Measurements from ENCODE around the gene OR4B1.
A peak's percentile ranks its signal among the peaks of the same experiment; 100 is the strongest.
"Not testable (repeated sequence)": the region's sequence is repeated elsewhere in the genome, so short reads cannot be mapped to it uniquely, and the experiment has no call there.

OR4B1 gene, protein sequence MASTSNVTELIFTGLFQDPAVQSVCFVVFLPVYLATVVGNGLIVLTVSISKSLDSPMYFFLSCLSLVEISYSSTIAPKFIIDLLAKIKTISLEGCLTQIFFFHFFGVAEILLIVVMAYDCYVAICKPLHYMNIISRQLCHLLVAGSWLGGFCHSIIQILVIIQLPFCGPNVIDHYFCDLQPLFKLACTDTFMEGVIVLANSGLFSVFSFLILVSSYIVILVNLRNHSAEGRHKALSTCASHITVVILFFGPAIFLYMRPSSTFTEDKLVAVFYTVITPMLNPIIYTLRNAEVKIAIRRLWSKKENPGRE

DNA sequence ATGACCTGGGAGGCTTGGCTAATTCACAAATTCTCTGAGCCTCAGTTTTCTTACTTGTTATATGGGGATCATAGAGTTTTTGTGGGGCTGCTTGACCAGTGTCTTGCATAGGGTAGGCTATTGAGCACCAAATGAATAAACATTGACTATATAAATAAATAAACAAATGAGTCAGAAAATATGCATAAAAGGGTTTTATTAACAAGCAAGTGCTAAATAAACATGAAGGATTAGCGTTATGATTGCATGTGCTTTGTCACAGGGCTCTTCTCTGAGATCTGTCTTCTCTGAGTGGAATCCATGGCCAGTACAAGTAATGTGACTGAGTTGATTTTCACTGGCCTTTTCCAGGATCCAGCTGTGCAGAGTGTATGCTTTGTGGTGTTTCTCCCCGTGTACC is at the start of gene OR4B1:
Gene OR4B1, plus strand, starts transcription at position 301 of the 400 bp plus-strand sequence. Its CDS starts 0 bp downstream, at position 301.
- DNase-seq, result no peak

DNA sequence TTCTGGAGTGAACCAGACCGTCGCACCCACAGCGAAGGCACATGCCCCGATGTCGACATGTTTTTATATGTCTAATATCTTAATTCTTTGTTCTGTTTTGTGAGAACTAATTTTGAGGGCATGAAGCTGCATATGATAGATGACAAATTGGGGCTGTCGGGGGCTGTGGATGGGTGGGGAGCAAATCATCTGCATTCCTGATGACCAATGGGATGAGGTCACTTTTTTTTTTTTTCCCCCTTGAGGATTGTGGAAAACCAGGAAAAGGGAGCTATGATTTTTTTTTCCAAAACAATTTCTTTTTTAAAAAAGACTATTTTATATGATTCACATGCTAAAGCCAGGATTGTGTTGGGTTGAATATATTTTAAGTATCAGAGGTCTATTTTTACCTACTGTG is 49.2 kb upstream of the OR4B1 start:
- no peak for DNase-seq

DNA sequence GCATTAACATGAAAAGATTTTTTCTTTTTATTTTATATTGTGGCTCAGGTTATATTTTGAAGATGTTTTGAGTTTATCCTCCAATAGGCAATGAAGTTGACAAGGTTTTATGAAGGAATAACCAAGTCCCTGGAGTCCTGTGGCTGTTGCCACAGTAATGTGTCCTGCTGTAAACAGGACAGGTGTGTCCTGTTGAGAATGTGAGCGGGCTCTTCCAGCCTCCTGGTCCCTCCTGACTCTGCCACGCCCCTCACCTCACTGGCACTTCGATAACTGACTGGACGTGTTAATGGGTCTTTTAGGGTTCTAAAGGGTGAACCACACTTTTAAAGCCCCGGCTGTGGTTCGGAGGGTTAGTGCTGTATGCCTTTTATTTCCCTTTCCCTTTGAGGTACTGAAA is 47.8 kb upstream of the OR4B1 start:
- no peak for DNase-seq

DNA sequence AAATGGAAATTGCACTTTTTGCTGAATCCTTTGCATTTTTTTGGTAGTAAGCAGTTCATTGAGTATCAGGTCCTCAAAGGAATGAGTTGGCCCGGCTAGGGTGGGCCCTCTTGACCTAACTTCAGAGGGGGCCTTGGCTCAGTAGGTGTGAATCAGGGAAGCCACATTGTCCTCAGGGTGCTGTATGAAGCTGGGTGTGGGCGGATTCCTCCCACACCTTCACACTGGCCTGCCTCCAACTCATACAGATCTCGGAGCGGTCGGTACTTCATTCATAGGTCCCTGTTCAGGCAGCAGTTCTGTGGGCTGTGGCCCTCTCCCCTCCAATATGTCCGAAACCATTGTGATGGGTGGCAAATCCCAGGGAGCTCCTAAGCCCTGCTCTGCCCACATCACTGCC is 47.4 kb upstream of the OR4B1 start:
- DNase-seq, result no peak

DNA sequence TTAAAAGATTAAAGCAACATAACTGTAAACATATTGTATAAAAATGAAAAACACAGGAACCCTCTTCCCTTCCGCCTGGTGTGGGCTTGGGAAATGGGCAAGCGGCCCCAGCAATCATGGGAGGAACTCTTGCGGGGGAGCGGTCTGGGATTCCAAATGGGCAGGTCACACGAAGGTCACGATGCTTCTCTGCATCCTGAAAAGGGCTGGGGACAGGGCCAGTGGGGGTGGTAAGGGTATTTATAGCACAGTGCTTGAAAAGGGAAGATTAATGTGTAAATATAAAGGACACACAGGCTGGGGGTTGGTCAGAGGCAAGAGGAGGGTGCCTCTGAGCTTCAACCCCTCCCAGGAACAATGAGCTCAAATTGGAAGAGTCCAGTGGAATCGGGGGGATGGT is 46.9 kb upstream of the OR4B1 start:
- DNase-seq, result no peak

DNA sequence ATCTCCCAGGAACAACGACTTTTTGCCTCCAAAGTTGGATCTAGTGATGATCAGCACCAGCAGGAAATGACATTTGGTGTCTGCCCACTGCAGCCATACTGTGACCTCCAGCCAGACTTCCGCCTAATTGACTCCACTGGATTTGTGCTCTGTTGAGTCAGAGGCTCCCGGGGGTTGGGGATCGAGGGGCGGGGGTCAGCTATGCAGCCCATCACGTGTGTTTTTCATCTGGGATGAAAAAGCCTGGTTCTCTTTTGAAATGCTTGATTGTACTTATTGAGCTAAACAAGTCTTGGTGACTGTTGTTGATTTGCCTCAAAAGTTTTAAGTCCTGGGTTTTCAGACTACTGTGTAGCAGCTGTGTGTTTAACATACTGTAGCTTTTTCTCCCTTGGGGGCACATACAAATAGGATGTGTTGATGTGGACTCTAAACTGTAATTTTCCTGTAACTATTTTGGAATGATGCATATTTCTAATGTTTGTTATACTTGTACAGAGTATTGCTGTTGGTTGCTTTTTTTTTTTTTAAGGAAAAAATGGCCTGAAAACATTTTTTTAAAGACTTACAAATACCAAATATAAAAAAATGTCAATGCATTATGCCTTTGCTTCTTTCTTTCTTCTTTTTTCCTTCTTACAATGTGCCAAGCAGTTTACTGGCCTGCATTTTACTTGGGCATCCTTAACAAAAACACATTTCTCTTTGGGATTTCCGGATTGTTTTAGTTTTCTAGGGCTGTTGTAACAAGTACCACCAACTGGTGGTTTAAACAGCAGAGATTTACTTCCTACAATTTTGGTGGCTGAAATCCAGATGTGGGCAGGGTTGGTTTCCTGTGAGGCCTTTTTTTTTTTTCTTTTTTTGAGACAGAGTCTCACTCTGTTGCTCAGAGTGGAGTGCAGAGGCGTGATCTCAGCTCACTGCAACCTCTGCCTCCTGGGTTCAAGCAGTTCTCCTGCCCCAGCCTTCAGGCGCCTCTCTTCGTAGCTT is 46.1 kb upstream of the OR4B1 start:
- no peak for DNase-seq

DNA sequence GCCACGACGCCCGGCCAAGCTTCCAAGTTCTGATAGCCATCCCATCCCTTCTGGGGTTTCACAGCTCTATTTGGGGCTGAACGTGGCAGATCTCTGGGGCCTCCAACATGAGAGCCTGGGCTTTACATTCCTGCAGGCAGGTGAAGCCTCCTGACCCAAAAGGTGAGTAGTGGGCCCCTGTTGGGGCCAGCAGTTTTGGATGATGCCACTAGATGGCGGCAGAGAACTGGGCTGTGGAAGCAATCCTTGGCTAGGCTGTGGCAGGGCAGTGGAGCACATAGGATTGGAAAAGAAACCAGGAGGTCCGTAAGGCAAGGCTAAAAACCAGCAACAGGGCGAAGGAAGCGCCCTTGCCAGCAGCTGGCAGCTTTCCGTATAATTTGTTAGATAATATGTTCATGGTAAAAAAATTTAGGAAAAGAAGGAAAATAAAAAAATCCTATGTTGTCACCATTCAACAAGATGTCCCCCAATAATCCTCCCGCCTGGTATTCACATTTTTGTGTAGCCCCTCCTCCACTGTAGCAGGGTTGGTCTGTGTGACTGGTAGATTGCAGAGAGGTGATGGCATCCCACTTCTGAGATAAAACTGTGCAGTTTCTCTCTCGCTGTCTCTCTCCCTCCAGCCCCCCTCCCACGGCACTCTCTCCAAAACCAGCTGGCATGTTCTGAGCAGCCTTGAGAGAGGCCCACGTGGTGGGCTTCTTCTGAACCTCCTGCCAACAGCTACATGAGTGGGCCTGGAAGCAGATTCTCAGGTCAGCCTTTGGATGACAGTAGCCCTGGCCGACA is 43.6 kb upstream of the OR4B1 start:
- peak; percentile 51 for DNase-seq

DNA sequence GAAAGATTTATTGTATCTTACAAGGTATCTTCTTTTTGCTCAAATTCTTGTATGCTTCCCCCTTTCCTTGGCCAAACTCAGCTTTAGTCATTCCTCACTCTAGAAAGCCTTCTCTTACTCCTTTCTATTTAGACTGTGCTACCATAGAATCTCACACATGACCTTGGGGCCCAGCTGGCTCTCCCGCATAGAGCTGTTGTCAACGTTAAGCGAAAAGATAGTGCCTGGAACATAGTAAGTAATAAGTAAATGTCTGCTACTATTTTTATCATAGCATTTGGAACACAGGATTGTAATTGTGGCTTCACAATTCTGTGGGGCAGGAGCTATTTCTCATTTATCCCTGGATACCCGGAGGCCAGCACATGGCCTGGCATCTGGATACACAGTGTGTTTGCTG is 38.9 kb upstream of the OR4B1 start:
- no peak for DNase-seq

DNA sequence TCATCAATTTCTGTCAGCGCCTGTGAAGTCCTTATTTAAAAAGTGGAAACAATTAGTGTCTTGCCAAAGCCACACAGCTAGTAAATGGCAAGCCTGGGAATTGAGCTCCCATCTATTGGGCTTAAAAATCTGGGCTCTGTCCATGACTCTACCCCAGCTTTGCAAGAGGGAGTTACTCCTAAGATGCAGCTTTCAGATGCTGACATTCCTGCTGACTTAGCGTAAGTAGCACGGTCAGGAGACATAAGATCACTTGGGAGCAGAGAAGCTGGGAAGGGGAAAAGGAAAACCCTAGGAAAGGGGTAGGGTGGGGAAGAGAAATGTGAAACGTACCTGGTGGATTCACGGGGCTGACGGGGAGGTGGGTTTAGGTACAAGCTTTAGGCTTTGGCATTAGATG is 36.0 kb upstream of the OR4B1 start:
- DNase-seq, result no peak

DNA sequence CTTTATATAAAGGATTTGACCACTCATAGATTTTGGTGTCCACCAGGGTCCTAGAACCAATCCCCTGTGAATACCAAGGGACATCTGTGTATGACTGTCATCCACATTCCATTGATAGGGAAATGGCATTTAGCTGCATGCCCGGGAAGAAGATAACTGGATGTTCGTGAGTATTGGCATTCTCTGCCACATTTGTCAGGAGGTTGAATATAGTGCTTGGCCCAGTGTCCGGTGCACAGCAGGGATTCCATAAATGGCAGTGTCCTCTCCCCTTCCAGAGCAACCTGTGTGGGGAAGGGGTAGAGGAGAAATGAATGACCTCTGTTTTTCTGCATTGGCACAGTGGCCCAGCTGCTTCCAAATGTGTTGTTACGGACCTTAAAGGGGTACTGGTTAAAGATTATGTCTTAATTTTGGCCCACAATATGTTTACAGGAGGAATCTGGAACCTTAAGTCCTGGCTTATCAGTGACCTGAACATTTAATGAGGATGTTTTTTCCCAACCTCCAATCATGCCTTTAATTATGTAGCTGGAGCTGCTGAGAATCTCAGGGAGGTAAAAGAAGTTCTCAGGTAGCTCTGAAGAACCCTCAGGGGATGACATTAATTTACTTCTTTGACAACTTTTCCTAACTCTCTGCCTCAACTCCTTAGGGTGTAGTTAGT is 33.6 kb upstream of the OR4B1 start:
- no peak for DNase-seq

DNA sequence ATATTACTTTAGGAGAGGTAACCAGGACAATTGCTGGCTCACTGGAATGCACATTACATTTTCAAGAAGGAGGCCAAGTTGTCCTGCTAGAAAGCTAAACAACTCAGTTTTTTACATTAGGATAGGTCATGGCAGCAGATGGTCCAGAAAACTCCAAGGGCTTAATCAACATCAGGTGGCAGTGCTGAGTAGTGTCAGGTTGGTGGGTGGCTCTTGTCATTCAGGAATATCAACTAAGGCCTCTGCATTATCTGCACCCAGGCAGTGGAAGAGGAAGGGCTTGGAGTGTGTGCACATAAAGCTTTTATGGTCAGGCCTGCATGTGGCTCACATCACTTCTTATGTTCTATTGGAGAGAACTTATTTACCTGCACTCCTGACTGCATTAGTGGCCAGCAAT is 32.2 kb upstream of the OR4B1 start:
- DNase-seq, result no peak

DNA sequence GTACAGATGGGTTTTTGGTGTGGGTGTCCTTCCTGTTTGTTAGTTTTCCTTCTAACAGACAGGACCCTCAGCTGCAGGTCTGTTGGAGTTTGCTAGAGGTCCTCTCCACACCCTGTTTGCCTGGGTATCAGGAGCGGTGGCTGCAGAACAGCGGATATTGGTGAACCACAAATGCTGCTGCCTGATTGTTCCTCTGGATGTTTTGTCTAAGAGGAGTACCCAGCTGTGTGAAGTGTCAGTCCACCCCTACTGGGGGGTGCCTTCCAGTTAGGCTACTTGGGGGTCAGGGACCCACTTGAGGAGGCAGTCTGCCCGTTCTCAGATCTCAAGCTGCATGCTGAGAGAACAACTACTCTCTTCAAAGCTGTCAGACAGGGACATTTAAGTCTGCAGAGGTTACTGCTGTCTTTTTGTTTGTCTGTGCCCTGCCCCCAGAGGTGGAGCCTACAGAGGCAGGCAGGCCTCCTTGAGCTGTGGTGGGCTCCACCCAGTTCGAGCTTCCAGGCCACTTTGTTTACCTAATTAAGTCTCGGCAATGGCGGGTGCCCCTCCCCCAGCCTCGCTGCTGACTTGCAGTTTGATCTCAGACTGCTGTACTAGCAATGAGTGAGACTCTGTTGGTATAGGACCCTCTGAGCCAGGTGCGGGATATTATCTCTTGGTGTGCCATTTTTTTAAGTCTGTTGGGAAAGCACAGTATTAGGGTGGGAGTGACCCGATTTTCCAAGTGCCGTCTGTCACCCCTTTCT is 25.5 kb upstream of the OR4B1 start:
- DNase-seq, result not testable (repeated sequence)

DNA sequence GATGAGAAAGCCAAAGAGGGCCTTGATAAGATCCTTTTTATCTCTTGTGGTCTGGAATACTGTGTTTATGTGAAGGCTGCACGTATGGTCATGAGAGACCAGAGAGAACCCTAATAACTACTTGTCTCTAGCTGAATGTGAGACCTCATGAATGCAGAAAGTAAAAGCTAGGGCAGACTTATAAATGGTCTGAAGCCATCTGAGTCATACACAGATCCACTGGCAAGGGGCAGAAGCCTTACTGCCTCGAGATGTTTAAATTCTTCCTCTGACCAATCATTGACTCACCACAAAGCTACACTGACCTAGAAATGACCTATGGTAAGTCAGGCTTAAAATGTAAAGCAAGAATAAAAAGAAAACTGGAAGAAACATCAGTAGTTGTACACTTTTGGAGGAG is 22.7 kb upstream of the OR4B1 start:
- no peak for DNase-seq

DNA sequence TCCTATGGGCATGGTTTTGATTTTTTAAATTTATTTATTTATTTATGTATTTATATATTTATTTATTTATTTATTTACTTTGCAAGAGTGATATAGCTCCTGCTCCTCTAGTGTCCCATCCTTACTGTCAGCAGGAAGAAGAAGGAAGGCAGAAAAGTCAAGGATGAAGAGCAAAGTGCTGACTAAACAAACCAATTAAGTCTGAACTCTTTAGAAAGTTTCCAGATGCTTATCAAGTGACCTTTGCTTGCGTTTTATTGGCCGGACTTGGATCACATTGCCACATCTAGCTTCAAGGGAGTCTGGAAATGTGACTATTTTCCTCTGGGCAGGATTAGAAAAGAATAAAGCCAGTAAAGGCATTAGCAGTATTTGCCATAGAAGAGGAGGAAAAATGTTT is 8.7 kb upstream of the OR4B1 start:
- DNase-seq, result no peak

DNA sequence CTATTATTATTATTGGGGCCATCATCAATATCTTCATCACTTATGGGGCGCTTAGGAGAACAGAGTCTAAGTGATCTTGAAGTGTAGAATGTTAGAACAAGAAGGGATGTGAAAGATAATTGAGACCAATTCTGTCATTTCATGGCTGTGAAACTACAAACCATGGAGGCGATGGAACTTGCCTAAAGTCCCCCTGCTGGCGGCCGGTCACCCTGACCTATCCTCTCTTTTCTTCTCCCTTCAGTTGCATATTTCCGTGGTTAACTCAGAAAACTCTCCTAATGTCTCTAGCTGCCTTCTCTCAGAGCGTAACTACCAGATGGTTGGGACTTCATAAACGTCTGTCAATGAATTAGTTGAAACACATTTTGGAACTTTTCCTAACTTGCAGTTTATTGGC is 6.6 kb upstream of the OR4B1 start:
- DNase-seq, result no peak

DNA sequence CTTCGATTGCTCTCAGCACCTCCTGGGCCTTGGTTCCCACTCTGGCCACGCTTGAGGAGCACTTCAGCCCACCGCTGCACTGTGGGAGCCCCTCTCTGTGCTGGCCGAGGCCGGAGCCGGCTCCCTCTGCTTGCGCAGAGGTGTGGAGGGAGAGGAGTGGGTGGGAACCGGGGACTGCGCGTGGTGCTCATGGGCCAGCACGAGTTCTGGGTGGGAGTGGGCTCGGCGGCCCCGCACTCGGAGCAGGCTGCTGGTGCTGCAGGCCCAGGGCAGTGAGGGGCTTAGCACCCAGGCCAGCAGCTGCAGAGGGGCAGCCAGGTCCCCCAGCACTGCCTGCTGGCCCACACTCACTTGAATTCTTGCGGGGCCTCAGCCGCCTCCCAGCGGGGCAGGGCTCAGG is 12.2 kb downstream of the OR4B1 start:
- DNase-seq, result no peak

DNA sequence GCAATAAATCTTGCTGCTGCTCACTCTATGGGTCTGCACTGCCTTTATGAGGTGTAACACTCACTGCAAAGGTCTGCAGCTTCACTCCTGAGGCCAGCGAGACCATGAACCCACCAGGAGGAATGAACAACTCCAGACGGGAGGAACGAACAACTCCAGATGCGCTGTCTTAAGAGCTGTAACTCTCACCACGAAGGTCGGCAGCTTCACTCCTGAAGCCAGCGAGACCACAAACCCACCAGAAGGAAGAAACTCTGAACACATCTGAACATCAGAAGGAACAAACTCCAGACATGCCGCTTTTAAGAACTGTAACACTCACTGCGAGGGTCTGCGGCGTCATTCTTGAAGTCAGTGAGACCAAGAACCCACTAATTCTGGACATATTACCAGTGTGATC is 13.4 kb downstream of the OR4B1 start:
- not testable (repeated sequence) for DNase-seq

DNA sequence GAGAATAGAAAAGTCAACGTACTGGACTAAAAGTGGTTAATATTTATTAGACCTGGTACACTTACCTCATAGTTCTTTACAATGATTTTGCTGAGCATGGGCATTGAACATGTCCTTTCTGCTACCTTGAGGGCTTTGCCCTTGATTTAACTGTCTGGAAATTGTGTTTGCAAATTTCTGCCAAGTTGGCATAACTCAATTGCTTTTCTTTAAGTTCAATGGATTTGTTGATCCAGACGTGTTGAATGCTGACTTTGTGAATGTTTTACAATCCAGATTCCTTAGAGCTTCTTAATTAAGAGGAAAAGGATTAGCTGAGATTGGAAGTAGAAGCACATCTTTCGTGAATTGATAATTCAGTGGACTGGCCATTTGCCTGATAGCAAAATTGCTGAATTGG is 21.1 kb downstream of the OR4B1 start:
- no peak for DNase-seq

DNA sequence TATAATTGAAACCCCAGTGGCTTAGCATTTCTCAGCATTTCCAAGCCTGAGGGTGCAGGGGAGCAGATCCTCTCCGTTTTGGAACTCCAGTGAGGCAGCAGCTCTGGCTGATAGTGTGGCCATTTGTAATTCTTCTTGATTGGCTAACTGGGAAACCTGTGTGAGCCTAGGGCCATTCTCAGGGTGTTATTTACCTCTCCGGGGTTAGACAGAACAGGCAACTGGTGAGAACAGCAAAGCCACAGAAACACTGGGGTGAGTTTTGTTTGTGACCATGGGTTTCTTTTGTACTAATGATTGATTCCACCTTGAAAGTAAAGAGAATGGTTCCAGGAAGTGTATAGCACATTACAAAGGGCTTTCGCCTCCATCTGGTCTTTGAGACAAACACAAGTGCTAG is 25.9 kb downstream of the OR4B1 start:
- DNase-seq, result no peak

DNA sequence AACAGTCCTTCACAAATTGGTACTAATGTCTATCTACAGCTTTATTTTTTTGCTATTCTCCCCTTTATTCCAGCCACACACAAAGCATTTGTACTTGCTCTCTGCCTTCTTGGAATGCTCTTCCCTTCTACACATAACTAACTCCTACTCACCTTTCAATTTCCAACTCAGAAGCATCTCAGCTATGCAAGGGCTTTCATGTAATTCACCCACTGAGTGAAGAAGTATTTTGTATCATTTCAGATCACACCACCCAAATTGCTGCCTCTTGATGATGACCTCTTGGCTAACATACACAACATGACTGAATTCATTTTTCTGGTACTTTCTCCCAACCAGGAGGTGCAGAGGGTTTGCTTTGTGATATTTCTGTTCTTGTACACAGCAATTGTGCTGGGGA is 28.2 kb downstream of the OR4B1 start, which contains the start of gene OR4X2:
Gene OR4X2, plus strand, starts transcription at position 301 of the 400 bp plus-strand sequence. Its CDS starts 0 bp downstream, at position 301.
- no peak for DNase-seq

DNA sequence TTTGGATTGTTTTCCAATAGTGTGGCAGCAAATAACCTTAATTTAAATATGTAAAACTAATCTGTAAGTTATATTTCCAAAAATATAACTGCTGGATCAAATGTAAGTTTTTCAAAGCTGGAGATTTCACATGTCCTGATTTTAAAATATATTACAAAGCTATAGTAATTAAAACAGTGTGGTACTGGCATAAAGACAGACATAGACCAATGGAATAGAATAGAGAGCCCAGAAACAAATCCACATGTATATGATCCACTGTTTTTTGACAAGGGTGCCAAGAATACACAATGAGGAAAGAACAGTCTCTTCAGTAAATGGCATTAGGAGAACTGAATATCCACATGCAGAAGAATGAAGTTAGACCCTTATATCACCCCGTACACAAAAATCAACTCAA is 32.3 kb downstream of the OR4B1 start:
- DNase-seq, result no peak

DNA sequence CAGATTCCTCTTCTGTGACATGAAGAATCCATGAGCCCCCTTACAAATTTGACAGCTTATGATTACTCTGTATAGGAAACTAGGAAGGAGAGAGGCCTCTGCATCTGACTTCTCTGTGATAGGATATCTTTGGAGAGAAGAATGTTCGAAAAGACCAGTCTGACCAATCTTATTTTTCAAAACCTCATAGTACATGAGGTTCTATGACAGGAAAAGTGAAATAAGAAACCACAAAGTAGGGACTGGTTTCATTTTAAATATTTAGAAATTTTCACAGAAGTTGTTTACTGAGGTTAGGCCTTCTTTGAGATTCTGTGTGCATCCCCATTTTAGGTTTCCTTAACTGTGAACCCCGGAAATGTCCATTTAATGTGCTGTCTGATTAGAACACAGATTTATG is 45.0 kb downstream of the OR4B1 start:
- DNase-seq, result no peak
